Thymus (tissue), 11 donors: ENCODE data around the gene PTTG1IP2. TPM values are rescaled to one million over a fixed set of nuclear protein-coding genes. Genes with fewer than 3 reads are reported as not detected.

ENCODE experiments used
- DNase-seq, 9 donors: peaks; one replicate each; pipeline ENCODE4 v3.0.0-alpha.2; 2013; ENCODE audit warnings: low spot score in 9 of 9, low read depth in 6 of 9, missing footprints in 1 of 9
- H3K27ac ChIP-seq, 2 donors: one replicate each; pipeline ENCODE4 v1.5.1; 2013; ENCODE audit warnings: control low read depth in 1 of 2, low read depth in 1 of 2, low read length in 1 of 2, mild to moderate bottlenecking in 1 of 2, moderate library complexity in 1 of 2
- H3K27me3 ChIP-seq, 2 donors: one replicate each; pipeline ENCODE4 v1.5.1; 2013; ENCODE audit warnings: low read length in 1 of 2; ENCODE audit not compliant: control insufficient read depth in 2 of 2, insufficient read depth in 1 of 2
- H3K36me3 ChIP-seq, 2 donors: one replicate each; pipeline ENCODE4 v1.5.1; 2013; ENCODE audit warnings: low read length in 1 of 2, mild to moderate bottlenecking in 1 of 2, moderate library complexity in 1 of 2; ENCODE audit not compliant: control insufficient read depth in 2 of 2, insufficient read depth in 2 of 2
- H3K4me1 ChIP-seq, 2 donors: one replicate each; pipeline ENCODE4 v1.5.1; 2013; ENCODE audit warnings: low read length in 2 of 2; ENCODE audit not compliant: control insufficient read depth in 2 of 2, insufficient read depth in 2 of 2
- H3K4me3 ChIP-seq, 2 donors: one replicate each; pipeline ENCODE4 v1.5.1; 2013; ENCODE audit warnings: low read length in 2 of 2, control low read depth in 1 of 2, mild to moderate bottlenecking in 1 of 2
- H3K9me3 ChIP-seq, 2 donors: one replicate each; pipeline ENCODE4 v1.5.1; 2013; ENCODE audit warnings: low read length in 1 of 2, mild to moderate bottlenecking in 1 of 2; ENCODE audit not compliant: control insufficient read depth in 2 of 2, insufficient read depth in 1 of 2
- WGBS: extraction: QIAGEN DNeasy Blood & Tissue Kit; methylation state at CpG from one replicate; pipeline ENCODE4 v1.1.7; 2013; 5-methylcytosine and 5-hydroxymethylcytosine counted together
- polyA plus RNA-seq: library from polyadenylated mRNA; stranded (reverse); fragments of 200-250 nt; gene quantifications from one replicate; pipeline ENCODE4 v1.2.3, GENCODE V29; 2013
- total RNA-seq: library from RNA; stranded (reverse); fragments of 120-200 nt; gene quantifications from one replicate; pipeline ENCODE4 v1.2.4, GENCODE V29; 2013
- donor health status: healthy.

PTTG1IP2 gene
- total and polyA plus RNA-seq, 2 donors: not detected

- no peaks in the 10 kb centered on the region for H3K27me3 ChIP-seq
- no peaks in the 10 kb centered on the region for H3K4me1 ChIP-seq
- no peaks in the 10 kb centered on the region for H3K36me3 ChIP-seq
- no peak for DNase-seq
- H3K4me3 ChIP-seq: no peak overlapping the region
- no peak overlapping the region for H3K27ac ChIP-seq
- no peaks in the 10 kb centered on the region for H3K9me3 ChIP-seq
Measured at GRCh38 chr7:90473814-90474213, 4.4 kb downstream of the PTTG1IP2 start.

GRCh38 chr7:90474284-90475210 is 5.1 kb downstream of the PTTG1IP2 start:
- H3K9me3 ChIP-seq: no peaks in the 10 kb centered on the region

DNA sequence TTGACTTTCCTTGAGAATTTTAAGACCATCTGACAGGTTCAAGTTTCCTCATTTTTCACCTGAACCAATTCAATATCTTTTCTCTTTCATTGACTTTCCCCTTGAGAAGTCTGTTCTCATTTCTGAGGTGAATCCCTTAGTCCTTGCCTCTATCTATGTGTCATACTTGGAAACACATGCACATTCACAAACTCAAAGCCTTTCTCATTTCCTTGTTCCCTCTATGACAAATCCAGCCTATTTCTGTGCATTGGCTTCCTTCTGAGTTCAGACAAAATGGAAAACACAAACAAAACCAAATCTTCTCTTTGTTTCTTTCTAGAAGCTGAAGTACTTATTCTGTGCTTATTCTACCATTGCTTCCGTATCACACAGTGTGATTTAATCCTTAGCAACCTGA is 13.8 kb downstream of the PTTG1IP2 start:
- no peak for DNase-seq
- Histone ChIP-seq H3K4me1 (no peaks in the 10 kb centered on the region), H3K36me3 (no peaks in the 10 kb centered on the region), H3K4me3 (no peak overlapping the region), H3K9me3 (no peaks in the 10 kb centered on the region), H3K27ac (no peak overlapping the region), H3K27me3 (no peaks in the 10 kb centered on the region)
- WGBS: 91% methylated on average over 1 of the region's 1 CpG

More at GRCh38 chr7:90474284-90475210, 5.1 kb downstream of the PTTG1IP2 start:
- no peak overlapping the region for H3K4me3 ChIP-seq
- H3K27ac ChIP-seq: no peak overlapping the region
- no peaks in the 10 kb centered on the region for H3K4me1 ChIP-seq
- H3K36me3 ChIP-seq: no peaks in the 10 kb centered on the region
- no peaks in the 10 kb centered on the region for H3K27me3 ChIP-seq
- DNase-seq: no peak
- 90% methylated on average over 2 of the region's 2 CpGs for WGBS

DNA sequence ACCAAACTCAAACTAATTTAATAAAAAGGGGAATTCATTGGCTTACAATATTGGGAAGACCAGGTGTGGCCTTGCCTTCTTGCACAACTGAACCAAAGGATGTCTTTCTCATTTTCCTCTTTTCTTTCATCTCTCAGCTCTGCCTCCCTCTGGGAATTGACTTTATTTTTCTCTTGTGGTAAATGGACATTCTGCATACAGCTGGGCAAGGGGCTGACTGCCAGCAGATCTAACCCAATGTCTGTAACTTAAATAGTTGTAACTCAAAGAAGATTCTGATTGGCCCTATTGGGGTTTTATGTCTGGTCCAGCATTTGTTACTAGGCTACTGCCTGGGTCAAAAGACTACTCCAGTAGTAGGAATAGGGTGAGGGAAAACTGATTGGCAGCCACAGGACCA is 15.3 kb downstream of the PTTG1IP2 start:
- Histone ChIP-seq H3K27me3 (no peaks in the 10 kb centered on the region), H3K4me1 (no peaks in the 10 kb centered on the region), H3K27ac (no peak overlapping the region), H3K9me3 (no peaks in the 10 kb centered on the region), H3K4me3 (no peak overlapping the region), H3K36me3 (no peaks in the 10 kb centered on the region)
- DNase-seq: no peak

GRCh38 chr7:90485734-90486316 is 16.4 kb downstream of the PTTG1IP2 start:
- Histone ChIP-seq H3K27ac (no peak overlapping the region), H3K27me3 (no peaks in the 10 kb centered on the region), H3K4me1 (no peaks in the 10 kb centered on the region), H3K36me3 (no peaks in the 10 kb centered on the region), H3K9me3 (no peaks in the 10 kb centered on the region), H3K4me3 (no peak overlapping the region)
- no peak for DNase-seq
- WGBS: 86% methylated on average over 6 of the region's 6 CpGs

GRCh38 chr7:90487808-90488207 is 18.4 kb downstream of the PTTG1IP2 start:
- Histone ChIP-seq H3K4me3 (no peak overlapping the region), H3K36me3 (no peaks in the 10 kb centered on the region), H3K9me3 (no peaks in the 10 kb centered on the region), H3K27ac (no peak overlapping the region), H3K4me1 (no peaks in the 10 kb centered on the region), H3K27me3 (no peaks in the 10 kb centered on the region)
- WGBS: 91% methylated on average over 2 of the region's 2 CpGs
- no peak for DNase-seq

DNA sequence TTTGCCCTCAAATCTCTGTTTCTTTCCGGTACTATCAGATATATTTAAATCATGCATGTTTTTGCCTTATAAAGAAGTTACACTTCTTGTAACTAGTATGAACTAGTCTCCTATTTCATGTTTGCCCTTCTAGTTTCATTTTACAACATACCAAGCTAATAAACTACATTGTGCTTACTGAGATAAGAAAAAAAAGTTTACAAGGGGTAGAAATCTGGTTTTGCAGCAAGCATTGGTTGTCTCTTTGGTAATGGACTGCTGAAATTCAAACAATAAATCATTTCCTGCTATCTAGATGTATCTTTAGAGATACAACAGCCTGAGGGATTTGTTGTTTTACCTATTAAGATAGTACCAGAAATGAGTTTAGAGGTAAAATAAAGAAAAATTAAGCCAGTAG is 18.8 kb downstream of the PTTG1IP2 start:
- WGBS: 96% methylated on average over 1 of the region's 1 CpG

DNA sequence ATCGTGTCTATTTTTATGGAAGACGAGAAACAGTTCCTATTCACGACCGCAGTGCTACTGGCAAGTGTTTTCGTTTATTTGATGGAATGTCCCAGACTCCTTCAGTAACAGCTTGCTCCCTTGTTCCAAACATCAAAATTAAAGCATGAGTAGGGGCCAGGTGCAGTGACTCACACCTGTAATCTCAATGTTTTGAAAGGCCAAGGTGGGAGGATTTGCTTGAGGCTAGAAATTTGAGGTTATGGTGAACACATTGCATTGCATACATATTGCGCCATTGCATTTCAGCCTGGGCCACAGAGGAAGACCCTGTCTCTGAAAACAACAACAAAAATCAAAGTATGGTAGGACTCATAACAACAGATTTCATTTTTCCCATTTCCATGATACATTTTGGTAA is 22.8 kb downstream of the PTTG1IP2 start:
- Histone ChIP-seq H3K4me3 (no peak overlapping the region), H3K27ac (no peak overlapping the region), H3K9me3 (no peaks in the 10 kb centered on the region), H3K36me3 (no peaks in the 10 kb centered on the region), H3K4me1 (no peaks in the 10 kb centered on the region), H3K27me3 (no peaks in the 10 kb centered on the region)
- DNase-seq: no peak
- WGBS: 97% methylated on average over 6 of the region's 6 CpGs

More for the DNA sequence above, 18.8 kb downstream of the PTTG1IP2 start:
- H3K4me1 ChIP-seq: no peaks in the 10 kb centered on the region
- no peaks in the 10 kb centered on the region for H3K36me3 ChIP-seq
- no peak overlapping the region for H3K4me3 ChIP-seq
- no peaks in the 10 kb centered on the region for H3K27me3 ChIP-seq
- no peak overlapping the region for H3K27ac ChIP-seq
- no peak for DNase-seq
- H3K9me3 ChIP-seq: no peaks in the 10 kb centered on the region

- H3K4me1 ChIP-seq: no peaks in the 10 kb centered on the region
- DNase-seq: no peak
- H3K27ac ChIP-seq: no peak overlapping the region
- 95% methylated on average over 1 of the region's 1 CpG for WGBS
- no peaks in the 10 kb centered on the region for H3K36me3 ChIP-seq
- H3K27me3 ChIP-seq: no peaks in the 10 kb centered on the region
- H3K9me3 ChIP-seq: no peaks in the 10 kb centered on the region
- no peak overlapping the region for H3K4me3 ChIP-seq
Measured at GRCh38 chr7:90495241-90495640, 25.8 kb downstream of the PTTG1IP2 start.
